H9 (cell line): ENCODE data around the gene AK9. TPM values are rescaled to one million over a fixed set of nuclear protein-coding genes. Genes with fewer than 3 reads are reported as not detected.

Experiments used
- DNase-seq: peaks from one replicate; pipeline ENCODE4 v3.0.0-alpha.2; 2017
- H2AFZ ChIP-seq: one replicate; pipeline ENCODE4 v1.6.1; 2013; ENCODE audit warnings: mild to moderate bottlenecking, low read length, control low read depth, moderate library complexity
- H2AK5ac ChIP-seq: 2 replicates; pipeline ENCODE4 v1.6.1; 2013; ENCODE audit warnings: low read length, control low read depth, mixed read lengths; ENCODE audit not compliant: insufficient read length
- H2BK120ac ChIP-seq: one replicate; pipeline ENCODE4 v1.6.1; 2013; ENCODE audit warnings: low read depth, mild to moderate bottlenecking, low read length, control low read depth, inconsistent platforms; ENCODE audit not compliant: poor library complexity, severe bottlenecking
- H2BK12ac ChIP-seq: 2 replicates; pipeline ENCODE4 v1.6.1; 2013; ENCODE audit warnings: low read length, control low read depth, mixed read lengths, low read depth; ENCODE audit not compliant: insufficient read length
- H2BK15ac ChIP-seq: 2 replicates; pipeline ENCODE4 v1.6.1; 2013; ENCODE audit warnings: low read depth, low read length, control low read depth
- H2BK20ac ChIP-seq: one replicate; pipeline ENCODE4 v1.6.1; 2013; ENCODE audit warnings: low read depth, mild to moderate bottlenecking, low read length, control low read depth, inconsistent platforms; ENCODE audit not compliant: poor library complexity, severe bottlenecking
- H2BK5ac ChIP-seq: 2 replicates; pipeline ENCODE4 v1.6.1; 2013; ENCODE audit warnings: low read length, control low read depth, mixed read lengths; ENCODE audit not compliant: insufficient read length
- H3K14ac ChIP-seq: 2 replicates; pipeline ENCODE4 v1.6.1; 2013; ENCODE audit warnings: low read length, control low read depth; ENCODE audit not compliant: insufficient read depth
- H3K18ac ChIP-seq: 2 replicates; pipeline ENCODE4 v1.6.1; 2013; ENCODE audit warnings: low read depth, mild to moderate bottlenecking, mixed read lengths, low read length, control low read depth; ENCODE audit not compliant: insufficient read length
- H3K23ac ChIP-seq: 2 replicates; pipeline ENCODE4 v1.6.1; 2013; ENCODE audit warnings: low read length, control low read depth, mixed read lengths, low read depth; ENCODE audit not compliant: insufficient read length
- H3K23me2 ChIP-seq: 2 replicates; pipeline ENCODE4 v1.6.1; 2013; ENCODE audit warnings: low read depth, mild to moderate bottlenecking, mixed read lengths, low read length, control low read depth; ENCODE audit not compliant: insufficient read length, poor library complexity, severe bottlenecking
- H3K27ac ChIP-seq: 2 replicates; pipeline ENCODE4 v1.5.1; 2013; ENCODE audit warnings: low read length, control low read depth, mixed read lengths, low read depth; ENCODE audit not compliant: insufficient read length
- H3K27me3 ChIP-seq: 2 replicates; pipeline ENCODE4 v1.6.1; 2013; ENCODE audit warnings: low read length, control low read depth, inconsistent platforms; ENCODE audit not compliant: insufficient read depth
- H3K4ac ChIP-seq: 2 replicates; pipeline ENCODE4 v1.6.1; 2013; ENCODE audit warnings: low read depth, mild to moderate bottlenecking, control low read depth, inconsistent platforms, low read length, moderate library complexity
- H3K4me1 ChIP-seq: 2 replicates; pipeline ENCODE4 v1.6.1; 2013; ENCODE audit warnings: low read length, control low read depth, inconsistent platforms; ENCODE audit not compliant: insufficient read depth
- H3K4me2 ChIP-seq: 2 replicates; pipeline ENCODE4 v1.6.1; 2013; ENCODE audit warnings: low read length, control low read depth, mixed read lengths; ENCODE audit not compliant: insufficient read length, insufficient read depth
- H3K56ac ChIP-seq: 2 replicates; pipeline ENCODE4 v1.6.1; 2013; ENCODE audit warnings: low read depth, mild to moderate bottlenecking, mixed read lengths, low read length, control low read depth; ENCODE audit not compliant: insufficient read length
- H3K79me1 ChIP-seq: 2 replicates; pipeline ENCODE4 v1.6.1; 2013; ENCODE audit warnings: low read depth, mild to moderate bottlenecking, moderate library complexity, low read length, control low read depth, inconsistent platforms; ENCODE audit not compliant: insufficient read depth, poor library complexity, severe bottlenecking
- H3K79me2 ChIP-seq: 2 replicates; pipeline ENCODE4 v1.6.1; 2013; ENCODE audit warnings: low read length, control low read depth, inconsistent platforms; ENCODE audit not compliant: insufficient read depth
- H3K9ac ChIP-seq: 2 replicates; pipeline ENCODE4 v1.6.1; 2013; ENCODE audit warnings: low read length, control low read depth, mixed read lengths; ENCODE audit not compliant: insufficient read length; ENCODE audit errors: extremely low read depth
- H3K9me3 ChIP-seq: one replicate; pipeline ENCODE4 v1.6.1; 2013; ENCODE audit warnings: low read depth, low read length, inconsistent platforms; ENCODE audit not compliant: control insufficient read depth
- H3T11ph ChIP-seq: one replicate; pipeline ENCODE4 v1.6.1; 2013; ENCODE audit warnings: mild to moderate bottlenecking, low read length, control low read depth, inconsistent platforms
- H4K20me1 ChIP-seq: one replicate; pipeline ENCODE4 v1.6.1; 2013; ENCODE audit not compliant: control insufficient read depth, insufficient read length, insufficient read depth
- H4K5ac ChIP-seq: 2 replicates; pipeline ENCODE4 v1.6.1; 2013; ENCODE audit warnings: low read depth, mild to moderate bottlenecking, mixed read lengths, low read length, control low read depth; ENCODE audit not compliant: insufficient read length
- H4K8ac ChIP-seq: replicated peaks from 2 replicates; pipeline ENCODE4 v1.6.1; 2013; ENCODE audit warnings: low read length, control low read depth, mixed read lengths, low read depth; ENCODE audit not compliant: insufficient read length
- H4K91ac ChIP-seq: 2 replicates; pipeline ENCODE4 v1.6.1; 2013; ENCODE audit warnings: low read depth, mild to moderate bottlenecking, moderate library complexity, mixed read lengths, low read length, control low read depth; ENCODE audit not compliant: insufficient read length
- H3K27ac Mint-ChIP-seq, 3 experiments: 2 replicates in 2 of 3; 3 replicates in 1 of 3; pipeline ENCODE4 v1.8.0; 2020 to 2021; ENCODE audit warnings: mixed read lengths in 3 of 3, mild to moderate bottlenecking in 1 of 3, moderate library complexity in 1 of 3
- H3K27me3 Mint-ChIP-seq: 2 replicates; pipeline ENCODE4 v1.8.0; 2021; ENCODE audit warnings: low read depth, mild to moderate bottlenecking, moderate library complexity, mixed read lengths
- H3K36me3 Mint-ChIP-seq, 3 experiments: 2 replicates in 2 of 3; 3 replicates in 1 of 3; pipeline ENCODE4 v1.8.0; 2020 to 2021; ENCODE audit warnings: low read depth in 3 of 3, mixed read lengths in 3 of 3; ENCODE audit not compliant: insufficient read depth in 1 of 3
- H3K4me1 Mint-ChIP-seq, 2 experiments: 2 replicates each; pipeline ENCODE4 v1.8.0; 2020; ENCODE audit warnings: mixed read lengths in 2 of 2
- H3K4me3 Mint-ChIP-seq, 2 experiments: 2 replicates in 1 of 2; 3 replicates in 1 of 2; pipeline ENCODE4 v1.8.0; 2020 to 2021; ENCODE audit warnings: mild to moderate bottlenecking in 2 of 2, mixed read lengths in 2 of 2, moderate library complexity in 1 of 2
- H3K9me3 Mint-ChIP-seq, 2 experiments: 2 replicates in 1 of 2; 3 replicates in 1 of 2; pipeline ENCODE4 v1.8.0; 2020; ENCODE audit warnings: mild to moderate bottlenecking in 2 of 2, mixed read lengths in 2 of 2, moderate library complexity in 1 of 2
- WGBS: extraction: QIAGEN DNeasy Blood & Tissue Kit; methylation state at CpG from one replicate; pipeline ENCODE4 v1.1.7; 2013; ENCODE audit warnings: missing lambda C conversion rate, low lambda C conversion rate, mixed read lengths; ENCODE audit not compliant: insufficient read length; ENCODE audit errors: extremely low coverage; 5-methylcytosine and 5-hydroxymethylcytosine counted together
- total RNA-seq: library from RNA; stranded (reverse); gene quantifications from 2 replicates; pipeline ENCODE4 v1.2.1, GENCODE V29; 2021
- TF ChIP-seq, protein P1 (sequence below): fragments of 200-600 bp; sonication (generic); conservative IDR thresholded peaks from 3 replicates; pipeline ENCODE4 v1.8.0; 2021; ENCODE audit warnings: antibody characterized with exemption, mild to moderate bottlenecking

The AK9 gene
- total RNA-seq, 1 experiment from 2014 or later, result 2.3 TPM

DNA sequence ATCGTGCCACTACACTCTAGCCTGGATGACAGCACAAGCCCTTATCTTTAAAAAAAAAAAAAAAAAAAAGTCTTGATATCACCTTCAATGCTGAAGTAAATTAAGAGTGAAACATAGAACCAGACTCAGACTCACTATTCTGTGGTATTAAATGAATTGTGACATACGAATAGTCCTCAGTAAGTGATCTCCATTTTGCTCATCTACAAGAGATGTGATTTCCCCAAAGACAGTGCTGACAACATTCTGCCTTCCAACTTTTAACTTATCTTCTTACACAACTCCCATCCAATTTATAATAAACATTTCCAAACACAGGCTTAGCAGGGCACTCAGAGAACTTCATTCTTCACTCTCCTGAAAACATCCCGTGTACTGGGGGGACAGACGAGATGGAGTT lies 216.0 kb downstream of the AK9 start:
- no peak overlapping the region for H3K27ac ChIP-seq
- no peak overlapping the region for H3T11ph ChIP-seq
- H3K56ac ChIP-seq, result no peak overlapping the region
- peaks cover 3% of the 10 kb centered on the region; the same call in 1 of the 2 replicates for H3K4me1 ChIP-seq
- DNase-seq, result no peak
- peaks cover 25 to 31% of the 10 kb centered on the region in 2 experiments for H3K4me1 Mint-ChIP-seq
- no peak overlapping the region for H3K27ac Mint-ChIP-seq
- H3K79me1 ChIP-seq, result no peaks in the 10 kb centered on the region
- H4K8ac ChIP-seq, result no peak overlapping the region
- no peak overlapping the region for H2AFZ ChIP-seq
- H3K9me3 Mint-ChIP-seq, result no peaks in the 10 kb centered on the region
- H3K36me3 Mint-ChIP-seq, result peaks cover 41 to 92% (median 89%) of the 10 kb centered on the region in 3 experiments
- no peak overlapping the region for H3K4ac ChIP-seq
- H2BK15ac ChIP-seq, result no peak overlapping the region
- H3K79me2 ChIP-seq, result peaks cover 11% of the 10 kb centered on the region; the same call in 1 of the 2 replicates
- no peaks in the 10 kb centered on the region for H4K20me1 ChIP-seq
- no peak overlapping the region for H3K23ac ChIP-seq
- no peak overlapping the region for H2AK5ac ChIP-seq
- no peak overlapping the region for H2BK12ac ChIP-seq
- no peak overlapping the region for H3K4me3 Mint-ChIP-seq
- TF ChIP-seq, protein P1, sequence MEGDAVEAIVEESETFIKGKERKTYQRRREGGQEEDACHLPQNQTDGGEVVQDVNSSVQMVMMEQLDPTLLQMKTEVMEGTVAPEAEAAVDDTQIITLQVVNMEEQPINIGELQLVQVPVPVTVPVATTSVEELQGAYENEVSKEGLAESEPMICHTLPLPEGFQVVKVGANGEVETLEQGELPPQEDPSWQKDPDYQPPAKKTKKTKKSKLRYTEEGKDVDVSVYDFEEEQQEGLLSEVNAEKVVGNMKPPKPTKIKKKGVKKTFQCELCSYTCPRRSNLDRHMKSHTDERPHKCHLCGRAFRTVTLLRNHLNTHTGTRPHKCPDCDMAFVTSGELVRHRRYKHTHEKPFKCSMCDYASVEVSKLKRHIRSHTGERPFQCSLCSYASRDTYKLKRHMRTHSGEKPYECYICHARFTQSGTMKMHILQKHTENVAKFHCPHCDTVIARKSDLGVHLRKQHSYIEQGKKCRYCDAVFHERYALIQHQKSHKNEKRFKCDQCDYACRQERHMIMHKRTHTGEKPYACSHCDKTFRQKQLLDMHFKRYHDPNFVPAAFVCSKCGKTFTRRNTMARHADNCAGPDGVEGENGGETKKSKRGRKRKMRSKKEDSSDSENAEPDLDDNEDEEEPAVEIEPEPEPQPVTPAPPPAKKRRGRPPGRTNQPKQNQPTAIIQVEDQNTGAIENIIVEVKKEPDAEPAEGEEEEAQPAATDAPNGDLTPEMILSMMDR, result no peak
- H2BK120ac ChIP-seq, result no peak overlapping the region
- no peaks in the 10 kb centered on the region for H3K27me3 Mint-ChIP-seq
- no peak overlapping the region for H3K14ac ChIP-seq
- no peak overlapping the region for H2BK5ac ChIP-seq
- no peak overlapping the region for H4K91ac ChIP-seq
- no peak overlapping the region for H3K4me2 ChIP-seq
- H3K9me3 ChIP-seq, result no peaks in the 10 kb centered on the region
- no peak overlapping the region for H2BK20ac ChIP-seq
- H3K27me3 ChIP-seq, result no peaks in the 10 kb centered on the region
- no peaks in the 10 kb centered on the region for H3K23me2 ChIP-seq
- WGBS, result no CpG with 5 or more reads among the region's 4 CpGs
- H4K5ac ChIP-seq, result no peak overlapping the region
- H3K18ac ChIP-seq, result no peak overlapping the region
- H3K9ac ChIP-seq, result no peak overlapping the region
